Measurements from ENCODE around the gene CERS1.

CERS1 gene

GRCh38 chr19:18871543-18871942 is 24.4 kb downstream of the CERS1 start:
- in situ Hi-C loops (cut with MboI; ENCODE audit: low sequenced_read_pairs) = no loop called here

- in situ Hi-C loops (cut with MboI; ENCODE audit: low sequenced_read_pairs) = no loop called here
These were observed 25.3 kb downstream of the CERS1 start for GRCh38 chr19:18870531-18871172.

- in situ Hi-C loops (cut with MboI; ENCODE audit: low sequenced_read_pairs) = no loop called here
These were observed 26.0 kb downstream of the CERS1 start for GRCh38 chr19:18869781-18870530.

GRCh38 chr19:18869023-18869618 is 26.8 kb downstream of the CERS1 start:
- in situ Hi-C loops (cut with MboI; ENCODE audit: low sequenced_read_pairs) = no loop called here

- in situ Hi-C loops (cut with MboI; ENCODE audit: low sequenced_read_pairs) = no loop called here
These were observed 27.5 kb downstream of the CERS1 start for GRCh38 chr19:18868380-18869022.

GRCh38 chr19:18867751-18868150 is 28.2 kb downstream of the CERS1 start:
- in situ Hi-C loops (cut with MboI; ENCODE audit: low sequenced_read_pairs) = no loop called here

- in situ Hi-C loops (cut with MboI; ENCODE audit: low sequenced_read_pairs) = no loop called here
These were observed 28.8 kb downstream of the CERS1 start for GRCh38 chr19:18867199-18867598.

GRCh38 chr19:18866800-18867123 is 29.2 kb downstream of the CERS1 start:
- in situ Hi-C loops (cut with MboI; ENCODE audit: low sequenced_read_pairs) = no loop called here

GRCh38 chr19:18865973-18866799 is 29.8 kb downstream of the CERS1 start:
- in situ Hi-C loops (cut with MboI; ENCODE audit: low sequenced_read_pairs) = no loop called here

GRCh38 chr19:18865106-18865972 is 30.6 kb downstream of the CERS1 start:
- in situ Hi-C loops (cut with MboI; ENCODE audit: low sequenced_read_pairs) = no loop called here

- in situ Hi-C loops (cut with MboI; ENCODE audit: low sequenced_read_pairs) = no loop called here
These were observed 32.1 kb downstream of the CERS1 start for GRCh38 chr19:18863843-18864362.

- in situ Hi-C loops (cut with MboI; ENCODE audit: low sequenced_read_pairs) = no loop called here
These were observed 32.7 kb downstream of the CERS1 start for GRCh38 chr19:18862976-18863842.

GRCh38 chr19:18861917-18862316 is 34.0 kb downstream of the CERS1 start:
- in situ Hi-C loops (cut with MboI; ENCODE audit: low sequenced_read_pairs) = no loop called here

- in situ Hi-C loops (cut with MboI; ENCODE audit: low sequenced_read_pairs) = no loop called here
These were observed 34.7 kb downstream of the CERS1 start for GRCh38 chr19:18861235-18861634.

- in situ Hi-C loops (cut with MboI; ENCODE audit: low sequenced_read_pairs) = no loop called here
These were observed 35.2 kb downstream of the CERS1 start for GRCh38 chr19:18860725-18861124.

- in situ Hi-C loops (cut with MboI; ENCODE audit: low sequenced_read_pairs) = no loop called here
These were observed 35.7 kb downstream of the CERS1 start for GRCh38 chr19:18860302-18860700.

GRCh38 chr19:18859676-18860301 is 36.2 kb downstream of the CERS1 start:
- in situ Hi-C loops (cut with MboI; ENCODE audit: low sequenced_read_pairs) = loop anchor here (10.0 kb wide), 1 partner anchor 405 kb away; no protein-coding TSS in a partner anchor

Data from HL-60/S4 (cell line).